Stimulated activated CD8-positive, alpha-beta memory T cell treated with anti-CD3 and anti-CD28 coated beads, Interleukin-12 subunit alpha, Interleukin-12 subunit beta, amount 100 ng/mL, for 24 hours (primary cell): Measurements from ENCODE around the gene SCARB2.

ENCODE experiments used
- DNase-seq: peaks from one replicate; pipeline ENCODE4 v3.0.0-alpha.2; 2020; ENCODE audit errors: extremely low read depth

The SCARB2 gene

DNA sequence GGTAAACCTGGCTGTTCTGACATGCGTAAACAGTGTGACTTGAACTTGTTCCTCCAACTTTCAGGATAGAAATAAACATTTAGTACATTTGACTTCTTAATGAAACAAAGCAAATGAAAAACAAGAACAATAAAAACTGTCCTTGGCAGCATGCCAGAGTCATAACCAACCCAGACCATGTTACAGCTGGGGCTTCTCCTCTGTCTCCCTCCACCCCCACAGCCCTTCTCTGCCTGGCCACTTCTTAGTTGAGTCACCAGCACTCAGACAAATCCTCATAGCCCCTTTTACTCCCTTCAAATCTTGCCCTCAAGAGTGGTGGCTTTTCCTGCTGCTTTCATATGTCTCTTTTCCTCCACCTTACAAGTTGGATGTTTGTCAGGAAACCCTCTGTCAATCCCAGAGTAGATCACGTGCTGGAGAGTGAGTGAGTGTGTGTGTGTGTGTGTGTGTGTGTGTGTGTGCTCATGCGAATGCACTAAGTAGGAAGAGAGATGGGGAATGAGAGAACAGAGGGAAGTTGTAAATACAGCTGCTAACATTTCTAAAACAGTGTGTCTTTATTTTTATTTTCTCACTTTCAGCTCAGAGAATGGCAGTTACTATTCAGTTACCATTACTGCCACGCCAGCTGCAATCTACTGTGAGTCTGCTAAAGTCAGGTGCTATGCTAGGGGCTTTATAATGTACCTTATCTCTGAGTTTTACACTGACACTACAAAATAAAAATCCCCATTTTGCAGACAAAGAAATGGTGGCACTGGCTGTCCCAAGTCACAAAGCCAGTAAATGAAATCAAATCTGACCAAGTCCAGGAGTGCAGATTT is 15.0 kb downstream of the SCARB2 start:
- DNase-seq, result no peak

GRCh38 chr4:76197971-76198410 is 15.6 kb downstream of the SCARB2 start:
- no peak for DNase-seq

DNA sequence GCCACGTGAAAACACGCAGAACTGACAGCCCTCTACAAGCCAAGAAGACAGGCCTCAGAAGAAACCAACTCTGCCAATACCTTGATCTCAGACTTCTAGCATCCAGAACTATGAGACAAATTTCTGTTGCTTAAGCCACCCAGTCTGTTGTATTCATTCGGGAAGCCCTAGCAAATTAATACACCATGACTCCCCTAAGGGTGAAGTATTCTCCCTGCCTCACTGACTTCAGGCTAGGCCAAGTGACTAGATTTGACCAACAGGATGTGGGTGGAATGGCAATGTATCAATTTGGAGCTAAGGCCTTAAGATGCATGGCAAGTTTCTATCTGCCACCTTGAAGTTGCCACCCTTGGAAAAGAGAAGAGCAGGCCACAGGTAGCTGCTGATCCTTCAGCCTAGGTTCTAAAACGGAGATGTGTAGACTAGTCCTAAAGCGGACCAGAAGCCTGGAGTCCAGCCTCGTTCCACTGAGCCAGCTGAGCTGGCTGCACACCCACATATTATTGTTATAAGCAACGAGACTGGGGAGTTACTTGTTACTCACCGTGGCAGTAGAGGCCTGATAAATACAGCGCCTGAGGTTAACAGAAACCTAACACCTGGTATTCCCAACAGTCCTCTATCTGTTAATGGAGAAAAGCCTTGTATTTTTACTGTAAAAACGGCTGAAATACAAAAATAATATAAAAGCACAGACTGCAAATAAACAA is 16.4 kb downstream of the SCARB2 start:
- DNase-seq, result no peak

DNA sequence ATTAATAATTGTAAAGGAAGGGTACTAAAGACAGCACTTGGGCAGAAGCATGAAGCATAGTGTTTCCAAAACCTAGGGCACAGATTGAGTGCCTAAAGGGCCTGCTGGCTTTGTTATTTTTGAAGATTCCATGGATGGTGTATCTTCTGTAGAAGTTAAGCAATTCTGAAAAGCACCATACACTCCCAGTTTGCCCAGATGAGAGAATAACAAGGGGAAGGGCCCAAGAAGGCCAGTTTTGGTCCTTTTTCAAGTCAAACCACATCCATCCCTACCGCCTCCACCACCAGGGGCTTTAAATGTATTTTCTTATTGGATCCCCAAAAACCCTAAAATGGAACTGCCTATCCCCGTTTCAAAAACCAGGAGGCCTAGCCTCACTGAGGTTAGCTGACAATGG is 17.2 kb downstream of the SCARB2 start:
- DNase-seq, result no peak

GRCh38 chr4:76195326-76195725 is 18.3 kb downstream of the SCARB2 start:
- DNase-seq, result no peak

- DNase-seq, result no peak
Measured at GRCh38 chr4:76194325-76194724, 19.3 kb downstream of the SCARB2 start.

- DNase-seq, result no peak
Measured at GRCh38 chr4:76192236-76192635, 21.4 kb downstream of the SCARB2 start.

GRCh38 chr4:76188557-76188956 is 25.1 kb downstream of the SCARB2 start:
- no peak for DNase-seq

DNA sequence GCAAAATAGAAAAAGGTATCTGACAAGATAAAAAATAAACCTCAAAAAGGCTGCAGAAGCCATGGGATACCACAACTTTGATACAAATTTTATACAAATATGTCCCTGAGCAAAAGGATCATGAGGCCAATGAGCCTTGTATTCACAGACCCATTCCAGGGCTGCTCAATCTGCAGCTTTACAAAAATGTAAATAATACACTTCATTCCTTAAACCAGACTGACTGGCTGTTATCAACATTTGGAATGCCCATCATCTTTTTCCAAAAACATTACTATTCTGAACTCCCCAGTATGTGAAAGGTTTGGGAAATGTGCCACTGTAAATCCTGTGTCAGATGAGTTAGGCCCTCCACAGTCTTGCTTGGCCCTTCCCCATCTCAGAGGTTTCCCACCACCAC is 25.5 kb downstream of the SCARB2 start:
- DNase-seq, result no peak

- DNase-seq, result no peak
Measured at GRCh38 chr4:76187152-76187551, 26.5 kb downstream of the SCARB2 start.

DNA sequence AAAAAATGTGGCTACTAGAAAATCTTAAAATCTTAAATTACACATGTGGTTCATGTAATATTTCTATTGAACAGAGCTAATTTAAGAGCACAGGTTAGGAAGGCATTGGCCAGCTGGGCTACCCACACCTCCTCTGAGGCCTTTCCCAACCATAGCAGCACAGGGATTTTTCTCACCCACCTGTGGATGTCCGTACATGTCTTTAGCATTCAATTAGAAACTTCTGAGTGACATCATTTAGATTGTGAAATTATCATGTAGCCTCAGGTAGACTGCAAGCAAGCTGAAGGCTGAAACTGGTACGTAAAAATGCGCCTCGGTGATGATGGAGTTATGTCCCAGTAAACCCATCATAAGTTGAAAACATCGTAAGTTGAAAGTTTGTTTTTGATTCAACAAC is 31.2 kb downstream of the SCARB2 start:
- no peak for DNase-seq

GRCh38 chr4:76179398-76180318 is 34.0 kb downstream of the SCARB2 start:
- DNase-seq, result peak; percentile 45

GRCh38 chr4:76178296-76178695 is 35.3 kb downstream of the SCARB2 start:
- no peak for DNase-seq

DNA sequence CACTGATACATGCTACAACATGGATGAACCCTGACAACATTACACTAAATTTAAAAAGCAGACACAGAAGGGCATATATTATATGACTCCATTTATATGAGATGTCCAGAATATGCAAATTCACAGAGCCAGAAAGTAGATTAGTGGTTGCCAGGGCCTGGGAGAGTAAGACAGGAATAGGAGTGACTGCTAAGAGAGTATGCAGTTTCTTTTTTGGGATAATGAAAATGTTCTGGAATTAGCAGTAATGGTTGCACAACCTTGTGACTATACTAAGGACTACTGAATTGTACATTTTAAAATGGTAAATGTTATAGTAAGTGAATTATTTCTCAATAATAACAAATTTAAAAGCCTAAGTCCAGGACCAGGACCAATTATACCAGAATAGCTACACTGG is 35.9 kb downstream of the SCARB2 start:
- DNase-seq, result no peak

- DNase-seq, result no peak
Measured at GRCh38 chr4:76175336-76175735, 38.3 kb downstream of the SCARB2 start.

- DNase-seq, result no peak
Measured at GRCh38 chr4:76174216-76174615, 39.4 kb downstream of the SCARB2 start.

GRCh38 chr4:76168688-76169087 is 44.9 kb downstream of the SCARB2 start:
- no peak for DNase-seq

- no peak for DNase-seq
Measured at GRCh38 chr4:76166480-76166879, 47.1 kb downstream of the SCARB2 start.

- DNase-seq, result no peak
Measured at GRCh38 chr4:76160355-76160754, 53.3 kb downstream of the SCARB2 start.

DNA sequence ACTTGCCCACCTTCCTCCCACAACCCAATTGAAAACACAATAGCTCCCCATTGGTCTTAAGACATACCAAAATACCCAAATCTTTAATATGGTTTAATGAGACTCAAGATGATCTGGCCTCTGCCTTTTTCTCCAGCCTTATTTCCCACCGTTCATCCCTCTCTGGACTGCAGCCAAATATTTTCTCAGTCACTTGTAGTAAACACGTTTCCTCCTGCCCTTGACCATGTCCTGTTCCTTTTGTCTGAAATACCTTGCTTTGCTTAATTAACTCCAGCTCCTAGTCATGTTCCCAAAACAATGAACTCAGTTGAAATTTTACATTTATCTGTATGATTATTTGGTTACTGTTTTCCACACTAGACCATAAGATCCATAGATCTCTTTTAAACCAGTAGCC is 57.0 kb downstream of the SCARB2 start:
- no peak for DNase-seq

DNA sequence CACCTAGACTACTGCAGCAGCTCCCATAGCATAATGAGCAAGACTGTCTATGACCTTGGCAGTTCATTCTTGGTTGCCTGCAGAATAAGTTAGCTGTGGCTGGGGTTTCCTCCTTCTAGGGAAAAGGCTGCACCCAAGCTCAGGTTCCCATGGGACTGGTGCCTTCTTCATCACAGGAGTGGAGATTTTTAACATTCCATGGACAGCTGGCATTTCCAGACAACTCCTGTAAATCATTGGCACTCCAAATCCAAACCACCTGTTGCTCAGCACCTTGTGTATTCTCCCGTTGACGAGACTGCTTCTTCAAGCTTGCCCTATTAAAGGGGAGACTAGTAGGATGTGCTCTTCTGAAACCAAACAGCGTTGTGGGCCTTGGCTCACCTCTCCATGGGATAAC is 57.6 kb downstream of the SCARB2 start:
- no peak for DNase-seq

DNA sequence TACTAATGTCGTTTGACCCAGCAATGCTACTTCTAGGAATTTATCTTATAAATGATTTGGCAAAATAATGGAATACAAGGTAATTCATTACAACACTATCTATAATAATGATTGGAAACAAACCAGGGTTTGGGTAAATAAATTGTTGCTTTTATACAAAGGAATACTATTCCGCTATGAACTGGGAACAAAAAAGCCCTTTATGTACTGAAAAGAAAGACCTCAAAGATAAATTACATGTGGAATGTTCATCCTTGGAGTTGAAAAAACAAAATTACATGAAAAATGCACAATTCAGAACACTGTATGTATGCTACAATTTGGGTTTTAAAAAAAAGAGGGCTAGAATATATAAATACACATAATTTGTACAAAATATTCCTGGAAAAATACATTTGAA is 60.3 kb downstream of the SCARB2 start:
- DNase-seq, result no peak
